ENCODE results near the gene CSF1R.
A peak's percentile ranks its signal among the peaks of the same experiment; 100 is the strongest.

The CSF1R gene

DNA sequence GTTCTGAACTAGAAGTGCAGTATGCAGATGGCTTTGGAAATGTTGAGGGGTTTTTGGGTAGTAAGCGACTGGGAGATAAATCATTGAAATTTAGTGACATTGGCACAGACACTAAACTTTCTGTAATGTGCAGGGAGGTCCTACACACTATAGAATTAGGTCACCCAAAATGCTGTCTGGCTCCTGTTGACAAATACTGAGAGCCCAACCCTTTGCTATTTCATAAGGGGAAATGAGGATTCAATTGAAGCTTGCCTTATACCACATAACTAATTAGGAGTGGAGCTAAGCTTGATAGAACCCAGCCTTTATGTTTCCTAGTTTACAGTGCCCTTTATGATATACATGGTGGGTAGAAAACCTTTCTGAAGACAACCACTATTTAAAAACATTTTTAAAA lies 63.2 kb downstream of the CSF1R start:
- DNase-seq (ENCODE audit: low spot score) = no peak

- no peak for DNase-seq (ENCODE audit: low spot score)
These were observed 63.7 kb downstream of the CSF1R start for GRCh38 chr5:150022681-150023080.

DNA sequence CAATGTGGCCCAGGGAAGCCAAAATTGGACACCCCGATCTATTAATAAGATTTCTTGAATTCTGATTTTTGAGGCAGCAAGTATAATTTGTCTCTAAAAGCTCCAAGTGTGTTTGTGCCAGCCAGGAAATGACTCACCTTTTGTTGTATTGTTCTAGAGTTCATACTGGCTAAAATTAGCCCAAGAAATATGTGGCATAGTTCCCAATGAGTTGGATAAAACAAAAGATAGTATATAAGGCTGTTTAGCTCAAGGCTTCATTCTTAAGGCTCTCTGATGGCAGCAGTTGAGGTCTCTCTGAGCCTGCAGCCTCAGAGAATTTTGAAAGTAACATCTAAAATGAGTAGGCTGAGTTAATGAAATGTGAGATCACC lies 64.2 kb downstream of the CSF1R start:
- DNase-seq (ENCODE audit: low spot score) = no peak

DNA sequence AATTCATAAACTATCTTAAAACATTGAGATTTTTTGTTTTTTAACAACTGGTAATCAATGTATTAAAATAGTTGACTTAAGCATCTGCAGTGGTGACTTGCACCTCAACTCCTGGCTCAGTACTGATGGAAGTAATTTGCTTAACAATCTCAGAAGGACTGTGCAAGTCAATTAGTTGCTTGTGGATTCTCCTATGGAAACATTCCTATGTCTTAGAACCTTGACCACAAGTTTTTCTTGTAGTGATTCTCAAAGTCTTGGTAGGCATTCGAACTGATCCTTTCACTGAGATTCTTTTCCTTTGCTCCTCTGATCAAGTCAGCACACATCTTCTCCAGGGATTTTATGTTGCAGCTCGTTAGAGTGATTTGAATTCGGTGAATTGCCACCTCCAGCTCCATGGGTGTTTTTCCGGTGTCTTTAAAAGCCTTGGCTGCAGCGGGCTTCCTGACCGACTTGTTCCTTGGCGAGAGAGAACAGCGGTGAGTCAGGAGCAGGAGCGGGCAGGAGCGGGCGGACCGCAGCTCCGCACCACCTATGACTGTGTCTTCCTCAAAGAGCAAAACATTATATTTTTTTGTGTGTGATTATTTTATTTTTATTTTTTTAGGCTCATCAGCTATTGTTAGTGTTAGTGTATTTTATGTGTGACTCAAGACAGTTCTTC lies 64.7 kb downstream of the CSF1R start:
- DNase-seq (ENCODE audit: low spot score) = no peak

GRCh38 chr5:150020249-150020648 lies 66.1 kb downstream of the CSF1R start:
- no peak for DNase-seq (ENCODE audit: low spot score)

DNA sequence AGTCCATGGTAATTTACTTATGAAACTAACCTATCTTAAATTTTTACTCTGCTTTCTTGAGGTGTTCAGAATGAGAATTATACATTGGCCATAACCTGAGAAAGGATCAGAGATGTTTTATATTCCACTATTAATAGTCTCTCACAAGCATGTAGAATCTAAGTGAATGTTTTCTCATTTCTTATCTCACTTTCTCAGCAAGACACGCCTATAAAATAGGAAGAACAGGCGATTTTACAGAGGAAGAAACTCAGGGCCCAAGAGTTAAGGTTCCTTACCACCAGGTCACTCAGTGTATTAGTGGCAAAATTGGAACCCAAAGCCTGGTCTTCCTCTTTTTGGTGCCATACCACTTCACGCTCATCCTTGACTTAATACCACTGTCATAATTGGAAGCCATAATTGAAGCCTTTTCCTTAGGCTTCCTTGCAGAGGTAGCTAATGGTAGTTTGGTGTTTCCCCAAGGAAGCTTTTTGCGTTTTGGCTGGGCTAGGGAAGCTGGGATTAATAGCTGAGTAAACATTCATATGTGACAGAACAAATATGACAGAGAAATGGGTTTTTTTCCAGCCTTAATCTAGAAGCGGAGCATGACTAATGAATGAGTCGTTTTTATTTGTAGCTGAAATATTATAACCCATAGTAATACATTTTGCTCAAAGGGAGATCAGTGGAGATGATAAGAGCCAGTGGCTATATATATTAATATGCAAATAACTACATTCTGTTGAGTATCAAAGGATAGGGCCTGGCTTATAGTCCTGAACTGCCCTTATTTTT lies 68.9 kb downstream of the CSF1R start:
- peak; percentile 70 for DNase-seq (ENCODE audit: low spot score)

DNA sequence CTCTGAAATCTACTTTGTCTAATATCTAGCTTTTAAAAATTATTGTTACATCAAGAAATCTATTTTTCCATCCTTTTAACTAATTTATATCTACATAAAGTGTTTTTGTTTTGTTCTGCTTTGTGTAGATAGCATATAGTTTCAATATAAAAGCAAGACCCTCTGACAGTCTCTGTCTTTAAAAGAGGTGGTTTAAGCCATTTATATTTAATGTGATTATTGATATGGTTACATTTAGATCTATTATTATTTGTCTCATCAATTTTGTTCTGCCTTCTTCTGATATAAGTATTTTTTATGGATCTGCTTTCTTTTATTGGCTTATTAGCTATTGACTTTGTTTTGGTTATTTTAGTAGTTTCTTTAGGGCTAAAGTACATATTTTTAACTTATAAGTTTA lies 69.8 kb downstream of the CSF1R start:
- no peak for DNase-seq (ENCODE audit: low spot score)

DNA sequence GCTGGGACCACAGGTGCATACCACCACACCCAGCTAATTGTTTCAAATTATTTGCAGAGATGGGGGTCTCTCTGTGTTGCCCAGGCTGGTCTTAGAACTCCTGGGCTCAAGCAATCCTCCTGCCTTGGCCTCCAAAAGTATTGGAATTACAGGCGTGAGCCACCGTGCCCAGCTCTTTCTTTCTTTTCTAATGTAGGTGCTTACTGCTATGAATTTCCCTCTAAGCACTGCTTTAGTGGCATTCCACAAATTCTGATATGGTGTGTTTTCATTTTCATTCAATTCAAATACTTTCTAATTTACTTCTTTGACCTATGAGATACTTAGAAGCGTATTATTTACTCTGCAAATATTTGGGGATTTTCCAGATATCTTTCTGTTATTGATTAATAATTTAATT lies 70.9 kb downstream of the CSF1R start:
- no peak for DNase-seq (ENCODE audit: low spot score)

- DNase-seq (ENCODE audit: low spot score) = no peak
These were observed 71.9 kb downstream of the CSF1R start for GRCh38 chr5:150014456-150014855.

DNA sequence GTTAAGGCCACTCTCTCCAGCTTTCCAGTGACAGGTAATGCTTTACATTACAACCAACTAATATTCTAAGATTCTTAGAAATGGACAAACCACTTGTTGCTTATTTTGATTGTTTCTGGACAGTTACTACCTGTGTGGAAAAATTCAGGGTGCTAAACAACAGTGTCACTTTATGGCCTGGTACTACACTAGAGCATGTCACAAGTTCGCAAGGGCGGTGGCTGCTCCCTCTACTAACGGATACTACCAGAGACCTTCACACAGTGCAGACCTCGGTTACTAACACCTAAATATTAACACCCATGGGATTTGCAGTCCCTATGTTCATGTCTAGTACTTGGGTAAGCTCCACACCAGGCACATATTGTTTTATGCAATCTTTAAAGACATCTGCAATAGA lies 72.4 kb downstream of the CSF1R start:
- DNase-seq (ENCODE audit: low spot score) = no peak

GRCh38 chr5:150009671-150010387 lies 76.5 kb downstream of the CSF1R start:
- no peak for DNase-seq (ENCODE audit: low spot score)

DNA sequence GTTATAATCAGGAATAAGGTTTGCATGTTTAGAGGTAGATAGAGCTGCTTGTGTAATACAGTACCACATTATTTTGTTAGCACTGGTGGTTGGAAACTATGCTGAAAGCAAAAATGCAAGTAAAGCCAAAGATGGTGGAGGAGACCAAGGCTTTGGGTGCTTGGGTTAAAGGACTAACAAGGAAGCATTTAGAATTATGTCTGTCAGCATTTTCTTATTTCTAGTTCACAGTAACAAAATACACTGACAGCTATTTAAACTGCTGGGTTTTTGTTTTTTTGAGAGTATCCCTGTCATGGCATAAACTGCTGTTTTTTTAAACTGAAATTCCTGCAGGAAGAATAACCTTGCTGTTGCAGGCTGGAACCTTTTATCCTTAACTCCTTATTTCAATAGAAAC lies 79.3 kb downstream of the CSF1R start:
- no peak for DNase-seq (ENCODE audit: low spot score)

GRCh38 chr5:150006318-150006717 lies 80.0 kb downstream of the CSF1R start:
- DNase-seq (ENCODE audit: low spot score) = no peak

Measured in hematopoietic multipotent progenitor cell treated with erythropoietin and hydrocortisone succinate and interleukin-3 and kit ligand, for 15 days (in vitro differentiated cells).